GM12878 (cell line): ENCODE results near the gene CCDC187. TPM values are rescaled to one million over a fixed set of nuclear protein-coding genes. Genes with fewer than 3 reads are reported as not detected.

Experiments
- ATAC-seq: fragments of 200-7000 bp; cut with Tn5 transposase; 3 replicates; pipeline ENCODE4 v1.9.1; 2020; ENCODE audit warnings: mild to moderate bottlenecking, moderate library complexity
- BruUV-seq: library from RNA; stranded (reverse); fragments of 400-500 nt; replicated peaks from 2 replicates; lab custom pipeline; 2021; lab: Mats Ljungman, UMichigan
- CTCF ChIA-PET: fragments of 300-600 bp; sonication (Branson Sonifier 250); formaldehyde crosslinking; extraction: SDS; loops from one replicate; lab custom pipeline; 2021; ENCODE audit warnings: inconsistent platforms; lab: Yijun Ruan, JAX
- POLR2A ChIA-PET: fragments of 350-600 bp; formaldehyde crosslinking; extraction: SDS; loops from one replicate; lab custom pipeline; 2021; ENCODE audit warnings: inconsistent platforms; lab: Charles Lee
- RAD21 ChIA-PET: fragments of 300-600 bp; sonication (Branson Sonifier 250); formaldehyde crosslinking; loops from one replicate; lab custom pipeline; 2023; ENCODE audit warnings: antibody characterized with exemption; ENCODE audit not compliant: unreplicated experiment; lab: Charles Lee
- SMC1A ChIA-PET: fragments of 300-600 bp; sonication (Branson Sonifier 250); formaldehyde crosslinking; loops from one replicate; lab custom pipeline; 2023; ENCODE audit not compliant: unreplicated experiment, uncharacterized antibody; lab: Charles Lee
- DNase-seq: peaks from one replicate; pipeline ENCODE4 v3.0.0-alpha.2; 2011; ENCODE audit warnings: low read depth, low spot score
- FAIRE-seq: peaks from 3 replicates; lab custom pipeline; 2011; peaks lifted over from hg19 to GRCh38; lab: Jason Lieb, UNC
- H2AFZ ChIP-seq: 2 replicates; pipeline ENCODE4 v1.6.0; 2011; ENCODE audit warnings: low read depth, low read length, control low read depth; ENCODE audit not compliant: control insufficient read depth
- H3K27ac ChIP-seq: 2 replicates; pipeline ENCODE4 v1.5.1; 2011; ENCODE audit warnings: control low read depth; ENCODE audit not compliant: control insufficient read depth, insufficient read depth
- H3K27me3 ChIP-seq, 2 experiments: replicated peaks in 1 of 2; 2 replicates each; pipeline versions ENCODE4 v1.6.0 to v1.6.1; 2011; ENCODE audit warnings: low read length in 1 of 2; ENCODE audit not compliant: control insufficient read depth in 2 of 2, insufficient read depth in 2 of 2
- H3K36me3 ChIP-seq, 2 experiments: 2 replicates each; pipeline ENCODE4 v1.5.1; 2011; ENCODE audit warnings: low read length in 1 of 2; ENCODE audit not compliant: control insufficient read depth in 2 of 2, insufficient read depth in 2 of 2
- H3K4me1 ChIP-seq: 2 replicates; pipeline ENCODE4 v1.6.1; 2011; ENCODE audit warnings: mild to moderate bottlenecking, low read length, moderate library complexity, mixed read lengths; ENCODE audit not compliant: control insufficient read depth, insufficient read depth
- H3K4me2 ChIP-seq: 2 replicates; pipeline ENCODE4 v1.6.0; 2011; ENCODE audit warnings: control low read depth; ENCODE audit not compliant: control insufficient read depth, insufficient read depth
- H3K4me3 ChIP-seq: fragments of 200-600 bp; sonication (generic); 2 replicates; pipeline ENCODE4 v1.5.1; 2016
- H3K79me2 ChIP-seq: 2 replicates; pipeline ENCODE4 v1.6.0; 2011; ENCODE audit warnings: low read length; ENCODE audit not compliant: control insufficient read depth, insufficient read depth
- H3K9ac ChIP-seq: 2 replicates; pipeline ENCODE4 v1.8.0; 2011; ENCODE audit warnings: low read length, control low read depth, mixed read lengths; ENCODE audit not compliant: control insufficient read depth, insufficient read depth
- H3K9me3 ChIP-seq: replicated peaks from 3 replicates; pipeline ENCODE4 v1.5.1; 2011; ENCODE audit warnings: mild to moderate bottlenecking, low read length; ENCODE audit not compliant: control insufficient read depth, insufficient read depth
- H4K20me1 ChIP-seq: 2 replicates; pipeline ENCODE4 v1.6.0; 2011; ENCODE audit not compliant: control insufficient read depth, insufficient read depth
- CUX1 ChIP-seq: IDR thresholded peaks from 2 replicates; pipeline ENCODE4 v1.6.1; 2012; ENCODE audit warnings: improper control_type of control experiment, low read depth, low read length; ENCODE audit not compliant: insufficient replicate concordance
- EP300 ChIP-seq, 2 experiments: fragments of 150-350 bp in 1 of 2; IDR thresholded peaks; 2 replicates each; pipeline ENCODE4 v1.6.1; 2011 to 2012; ENCODE audit warnings: low read depth in 2 of 2, low read length in 2 of 2, borderline replicate concordance in 1 of 2, improper control_type of control experiment in 1 of 2, inconsistent platforms in 1 of 2; ENCODE audit not compliant: control insufficient read depth in 1 of 2
- EZH2 ChIP-seq: IDR thresholded peaks from 2 replicates; pipeline ENCODE4 v1.6.1; 2012; ENCODE audit warnings: low read depth, mild to moderate bottlenecking, control low read depth, inconsistent platforms, low read length, borderline replicate concordance; ENCODE audit not compliant: control insufficient read depth
- GATAD2B ChIP-seq: fragments of 450-650 bp; conservative IDR thresholded peaks from 2 replicates; pipeline ENCODE4 v1.6.1; 2017; ENCODE audit warnings: low read depth, mild to moderate bottlenecking, moderate library complexity
- MAX ChIP-seq: IDR thresholded peaks from 2 replicates; pipeline ENCODE4 v1.6.1; 2012; ENCODE audit warnings: low read depth, low read length, improper control_type of control experiment
- PAX5 ChIP-seq: IDR thresholded peaks from 2 replicates; pipeline ENCODE4 v1.6.1; 2011; ENCODE audit warnings: low read depth, low read length, borderline replicate concordance
- SREBF1 ChIP-seq: IDR thresholded peaks from 2 replicates; pipeline ENCODE4 v1.6.1; 2012; ENCODE audit warnings: mild to moderate bottlenecking, low read length
- TAF1 ChIP-seq: IDR thresholded peaks from 2 replicates; pipeline ENCODE4 v1.6.1; 2011; ENCODE audit warnings: mild to moderate bottlenecking, low read depth, low read length, borderline replicate concordance
- TCF12 ChIP-seq: IDR thresholded peaks from 2 replicates; pipeline ENCODE4 v1.6.1; 2011; ENCODE audit warnings: low read depth, mild to moderate bottlenecking, low read length
- ZBED1 ChIP-seq: IDR thresholded peaks from 2 replicates; pipeline ENCODE4 v1.6.1; 2016; ENCODE audit warnings: borderline replicate concordance
- ZNF207 ChIP-seq: fragments of 450-650 bp; IDR thresholded peaks from 2 replicates; pipeline ENCODE4 v1.6.1; 2014; ENCODE audit warnings: antibody characterized with exemption, mild to moderate bottlenecking, borderline replicate concordance
- WGBS: methylation state at CpG from one replicate; pipeline ENCODE4 v1.1.6; 2016; ENCODE audit warnings: low lambda C conversion rate; ENCODE audit not compliant: insufficient replicate concordance, insufficient coverage; ENCODE audit errors: missing lambda C conversion rate; 5-methylcytosine and 5-hydroxymethylcytosine counted together
- in situ Hi-C: fragments of 300-500 bp; cut with MboI; formaldehyde crosslinking; loops from 9 replicates; pipeline ENCODE4 v1.14.3; 2018; ENCODE audit warnings: mixed read lengths
- intact Hi-C: fragments of 100-400 bp; cut with micrococcal nuclease; formaldehyde crosslinking; loops from one replicate; pipeline ENCODE4 v1.14.2; 2022; ENCODE audit not compliant: unreplicated experiment
- polyA plus RNA-seq, 11 experiments: library from polyadenylated mRNA; depleted of rRNA in 4 of 11; unstranded in 6 of 11; stranded (reverse) in 5 of 11; fragments of >200 nt; fragmentation: Nextera tagmentation in 4 of 11; fragmentation: Illumina TruSeq in 1 of 11; extraction: Ambion mirVana in 4 of 11; extraction: Trizol in 1 of 11; gene quantifications; 1 replicate in 1 of 11; 2 replicates in 10 of 11; pipeline versions ENCODE4 v1.2.1 to v1.2.3, GENCODE V29; 2011 to 2016; ENCODE audit warnings: inconsistent platforms in 2 of 11, missing spikeins in 2 of 11, low read depth in 1 of 11
- total RNA-seq, 4 experiments: library from RNA; depleted of rRNA in 3 of 4; stranded (reverse); fragments of >200 nt in 3 of 4; fragmentation: Illumina TruSeq in 1 of 4; extraction: Trizol in 1 of 4; gene quantifications; 2 replicates each; pipeline versions ENCODE4 v1.2.1 to v1.2.3, GENCODE V29; 2013 to 2021
- TF ChIP-seq, protein P1 (sequence below): fragments of 450-650 bp; IDR thresholded peaks from 2 replicates; pipeline ENCODE4 v1.6.1; 2016; ENCODE audit warnings: mild to moderate bottlenecking

Gene CCDC187
- total and polyA plus RNA-seq, 10 of the 15 experiments (the other 5 are each of a cell fraction or from before 2014, with no cell fraction given), result 0.04 to 0.23 (median 0.04) TPM; not detected in 7

DNA sequence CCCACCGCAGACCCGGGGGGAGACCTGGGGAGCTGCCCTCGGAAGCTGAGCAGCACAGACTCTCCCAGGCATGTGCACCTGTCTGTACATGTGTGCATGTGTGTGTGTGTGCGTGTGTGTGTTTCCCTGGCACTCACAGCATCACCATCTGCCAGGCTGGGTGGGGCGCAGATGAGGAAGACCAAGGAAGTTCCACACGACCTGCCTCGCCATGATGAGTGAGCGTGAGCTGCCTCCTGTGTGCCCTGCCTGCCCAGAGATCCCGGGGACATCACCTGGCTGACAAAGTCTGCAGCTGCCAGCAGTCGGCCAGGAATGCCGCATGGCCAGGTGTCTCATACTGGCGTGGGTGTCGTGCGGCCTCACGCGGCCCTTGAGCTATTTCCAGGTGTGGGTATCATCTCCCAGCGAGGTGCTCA, 19.5 kb upstream of the CCDC187 start:
- 12% methylated on average over 17 of the region's 17 CpGs for WGBS
- Histone ChIP-seq H3K9ac (no peak overlapping the region), H3K9me3 (peaks cover 2% of the 10 kb centered on the region; the same call in 1 of the 3 replicates), H3K79me2 (no peaks in the 10 kb centered on the region), H3K36me3 (no peaks in the 10 kb centered on the region), H3K27ac (no peak overlapping the region), H2AFZ (no peak overlapping the region), H3K4me1 (no peaks in the 10 kb centered on the region), H3K27me3 (peaks cover 9 to 10% of the 10 kb centered on the region in 2 experiments), H3K4me2 (no peak overlapping the region), H4K20me1 (no peaks in the 10 kb centered on the region), H3K4me3 (no peak overlapping the region)
- intact Hi-C loops, result no loop called here
- BruUV-seq, result no TSS peak
- no peak for ATAC-seq
- in situ Hi-C loops, result no loop called here
- SMC1A ChIA-PET, result no interaction called here
- POLR2A ChIA-PET, result interaction anchor here (0.6 kb wide), 1 partner anchor 22 kb away, joined by 3 read pairs; no protein-coding TSS in a partner anchor
- FAIRE-seq, result no peak
- CTCF ChIA-PET, result interaction anchor here (1.1 kb wide), 1 partner anchor 15 kb away, joined by 3 read pairs; no protein-coding TSS in a partner anchor
- no peak for DNase-seq
- RAD21 ChIA-PET, result interaction anchor here (1.3 kb wide), 1 partner anchor 39 kb away, joined by 3 read pairs; no protein-coding TSS in a partner anchor
- TF ChIP-seq ZBED1 (no peak), MAX (no peak), EP300 (IDR thresholded peaks at IDR 0.05; ENCODE audit: borderline replicate concordance in 1 of 2, control insufficient read depth in 1 of 2, low read depth in 2 of 2, low read length in 2 of 2) (no peak), SREBF1 (no peak), EZH2 (no peak), ZNF207 (no peak), TAF1 (no peak), GATAD2B (no peak), PAX5 (no peak), TCF12 (no peak), CUX1 (no peak)
- TF ChIP-seq, protein P1, sequence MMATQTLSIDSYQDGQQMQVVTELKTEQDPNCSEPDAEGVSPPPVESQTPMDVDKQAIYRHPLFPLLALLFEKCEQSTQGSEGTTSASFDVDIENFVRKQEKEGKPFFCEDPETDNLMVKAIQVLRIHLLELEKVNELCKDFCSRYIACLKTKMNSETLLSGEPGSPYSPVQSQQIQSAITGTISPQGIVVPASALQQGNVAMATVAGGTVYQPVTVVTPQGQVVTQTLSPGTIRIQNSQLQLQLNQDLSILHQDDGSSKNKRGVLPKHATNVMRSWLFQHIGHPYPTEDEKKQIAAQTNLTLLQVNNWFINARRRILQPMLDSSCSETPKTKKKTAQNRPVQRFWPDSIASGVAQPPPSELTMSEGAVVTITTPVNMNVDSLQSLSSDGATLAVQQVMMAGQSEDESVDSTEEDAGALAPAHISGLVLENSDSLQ, result no peak
